HepG2 (cell line): ENCODE measurements around the gene IRF4. TPM values are rescaled to one million over a fixed set of nuclear protein-coding genes. Genes with fewer than 3 reads are reported as not detected.

ENCODE experiments used
- ATAC-seq: fragments of 200-7000 bp; cut with Tn5 transposase; 3 replicates; pipeline ENCODE4 v1.9.1; 2020; ENCODE audit warnings: mild to moderate bottlenecking, moderate library complexity
- BruUV-seq: library from RNA; stranded (reverse); fragments of 400-500 nt; replicated peaks from 2 replicates; lab custom pipeline; 2021; lab: Mats Ljungman, UMichigan
- CTCF ChIA-PET: fragments of 300-600 bp; formaldehyde crosslinking; extraction: SDS; loops from one replicate; lab custom pipeline; 2021; ENCODE audit warnings: low total read pairs, inconsistent platforms, low intra/inter-chr PET ratio; lab: Yijun Ruan, JAX
- POLR2A ChIA-PET: fragments of 350-600 bp; sonication (Branson Sonifier 250); formaldehyde crosslinking; loops from one replicate; lab custom pipeline; 2020; ENCODE audit warnings: antibody characterized with exemption, inconsistent platforms; lab: Yijun Ruan, JAX
- DNase-seq: peaks from one replicate; pipeline ENCODE4 v3.0.0-alpha.2; 2015; ENCODE audit warnings: low spot score
- FAIRE-seq: peaks from 3 replicates; lab custom pipeline; 2011; peaks lifted over from hg19 to GRCh38; lab: Jason Lieb, UNC
- H2AFZ ChIP-seq: one replicate; pipeline ENCODE4 v1.6.1; 2011; ENCODE audit warnings: low read length, inconsistent platforms
- H3K27ac ChIP-seq: fragments of 300-600 bp; 3 replicates; pipeline ENCODE4 v1.8.0; 2011; ENCODE audit warnings: mixed run types, mild to moderate bottlenecking, mixed read lengths, low read length, inconsistent platforms; ENCODE audit not compliant: insufficient read depth; ENCODE audit errors: extremely low read length
- H3K27me3 ChIP-seq, 2 experiments: fragments of 200-600 bp in 1 of 2; 2 replicates in 1 of 2; 3 replicates in 1 of 2; pipeline versions ENCODE4 v1.6.0 to v1.8.0; 2011; ENCODE audit warnings: low read length in 2 of 2, mild to moderate bottlenecking in 2 of 2, moderate library complexity in 2 of 2, inconsistent platforms in 1 of 2; ENCODE audit not compliant: insufficient read depth in 2 of 2, control insufficient read depth in 1 of 2
- H3K36me3 ChIP-seq, 2 experiments: fragments of 200-600 bp in 1 of 2; replicated peaks in 1 of 2; 2 replicates in 1 of 2; 3 replicates in 1 of 2; pipeline versions ENCODE4 v1.5.1 to v1.8.0; 2011; ENCODE audit warnings: low read length in 2 of 2, inconsistent platforms in 1 of 2; ENCODE audit not compliant: insufficient read depth in 2 of 2, control insufficient read depth in 1 of 2
- H3K4me1 ChIP-seq: 2 replicates; pipeline ENCODE4 v1.5.1; 2012; ENCODE audit warnings: low read length, inconsistent platforms; ENCODE audit not compliant: insufficient read depth
- H3K4me2 ChIP-seq: 2 replicates; pipeline ENCODE4 v1.6.0; 2011; ENCODE audit warnings: low read depth, low read length, inconsistent platforms
- H3K4me3 ChIP-seq, 3 experiments: fragments of 200-600 bp in 1 of 3; sonication (generic), shearing (Covaris generic) in 1 of 3; replicated peaks in 1 of 3; 2 replicates each; pipeline ENCODE4 v1.5.1; 2011 to 2016; ENCODE audit warnings: low read length in 3 of 3, inconsistent platforms in 2 of 3, low read depth in 2 of 3, mild to moderate bottlenecking in 2 of 3, control low read depth in 1 of 3, mixed read lengths in 1 of 3; ENCODE audit not compliant: insufficient read depth in 1 of 3
- H3K79me2 ChIP-seq: one replicate; pipeline ENCODE4 v1.6.1; 2011; ENCODE audit warnings: low read length, inconsistent platforms; ENCODE audit not compliant: insufficient read depth
- H3K9ac ChIP-seq: 2 replicates; pipeline ENCODE4 v1.6.0; 2011; ENCODE audit warnings: mild to moderate bottlenecking, low read depth, low read length, inconsistent platforms; ENCODE audit not compliant: insufficient read depth
- H3K9me3 ChIP-seq: 2 replicates; pipeline ENCODE4 v1.5.1; 2012; ENCODE audit warnings: mild to moderate bottlenecking, low read length
- H4K20me1 ChIP-seq: 2 replicates; pipeline ENCODE4 v1.6.0; 2011; ENCODE audit warnings: inconsistent platforms, mild to moderate bottlenecking, low read length, moderate library complexity; ENCODE audit not compliant: insufficient read depth
- BORCS8-MEF2B ChIP-seq: sonication (generic); formaldehyde crosslinking; IDR thresholded peaks from 2 replicates; pipeline ENCODE4 v1.8.0; 2022; ENCODE audit warnings: mild to moderate bottlenecking, missing genetic modification reagents
- CAMTA2 ChIP-seq: sonication (generic); formaldehyde crosslinking; IDR thresholded peaks from 2 replicates; pipeline ENCODE4 v1.4.0; 2020; ENCODE audit warnings: mild to moderate bottlenecking, missing genetic modification reagents, borderline replicate concordance
- HOXA3 ChIP-seq: sonication (generic); formaldehyde crosslinking; IDR thresholded peaks from 2 replicates; pipeline ENCODE4 v1.5.0; 2020; ENCODE audit warnings: missing genetic modification reagents
- KLF16 ChIP-seq, 2 experiments: sonication (generic) in 1 of 2; formaldehyde crosslinking in 1 of 2; IDR thresholded peaks; 2 replicates each; pipeline versions ENCODE4 v1.6.1 to v1.8.0; 2016 to 2023; ENCODE audit warnings: missing genetic modification reagents in 2 of 2, missing compliant biosample characterization in 1 of 2
- ZMYM3 ChIP-seq: sonication (generic); formaldehyde crosslinking; IDR thresholded peaks from 2 replicates; pipeline ENCODE4 v1.5.1; 2020; ENCODE audit warnings: mild to moderate bottlenecking, missing genetic modification reagents
- ZNF207 ChIP-seq: fragments of 450-650 bp; IDR thresholded peaks from 2 replicates; pipeline ENCODE4 v1.6.1; 2016; ENCODE audit warnings: antibody characterized with exemption, borderline replicate concordance
- ZNF234 ChIP-seq: sonication (generic); formaldehyde crosslinking; conservative IDR thresholded peaks from 2 replicates; pipeline ENCODE4 v1.5.1; 2020; ENCODE audit warnings: mild to moderate bottlenecking, missing genetic modification reagents
- WGBS: methylation state at CpG from one replicate; pipeline ENCODE4 v1.1.6; 2017; ENCODE audit warnings: low lambda C conversion rate; 5-methylcytosine and 5-hydroxymethylcytosine counted together
- in situ Hi-C: cut with HindIII; loops from 2 replicates; pipeline ENCODE4 v1.10.0; 2017; ENCODE audit warnings: low pct_unique_long_range_greater_than_20kb; ENCODE audit not compliant: extremely low pct_ligation_motif_present
- intact Hi-C: fragments of 100-400 bp; cut with micrococcal nuclease; formaldehyde crosslinking; loops from one replicate; pipeline ENCODE4 v1.10.0; 2022; ENCODE audit not compliant: unreplicated experiment
- polyA plus RNA-seq, 8 experiments: library from polyadenylated mRNA; depleted of rRNA in 3 of 8; stranded (reverse) in 7 of 8; unstranded in 1 of 8; fragments of >200 nt; fragmentation: Illumina TruSeq in 4 of 8; extraction: Trizol in 4 of 8; gene quantifications; 2 replicates each; pipeline versions ENCODE4 v1.2.1 to v1.2.3, GENCODE V29; 2011 to 2016; ENCODE audit warnings: low read depth in 4 of 8, missing spikeins in 1 of 8, mixed read lengths in 1 of 8; ENCODE audit not compliant: insufficient read depth in 1 of 8
- total RNA-seq, 5 experiments: library from RNA; depleted of rRNA; stranded (reverse); fragments of >200 nt; fragmentation: Illumina TruSeq; extraction: Trizol; gene quantifications; 2 replicates each; pipeline ENCODE4 v1.2.3, GENCODE V29; 2016; ENCODE audit warnings: low read depth in 1 of 5
- TF ChIP-seq, protein P1 (sequence below): sonication (generic); formaldehyde crosslinking; IDR thresholded peaks from 2 replicates; pipeline ENCODE4 v1.5.0; 2020; ENCODE audit warnings: mild to moderate bottlenecking, missing genetic modification reagents
- TF ChIP-seq, protein P2 (sequence below): sonication (generic); formaldehyde crosslinking; IDR thresholded peaks from 2 replicates; pipeline ENCODE4 v1.4.0; 2020; ENCODE audit warnings: missing genetic modification reagents
- TF ChIP-seq, protein P3 (sequence below): sonication (generic); formaldehyde crosslinking; IDR thresholded peaks from 2 replicates; pipeline ENCODE4 v1.5.1; 2020; ENCODE audit warnings: mild to moderate bottlenecking, missing genetic modification reagents, moderate library complexity

Gene IRF4
- total and polyA plus RNA-seq, 2 of the 13 experiments (the other 11 are each of a cell fraction or from before 2014, with no cell fraction given), result 0.07 to 0.09 TPM

DNA sequence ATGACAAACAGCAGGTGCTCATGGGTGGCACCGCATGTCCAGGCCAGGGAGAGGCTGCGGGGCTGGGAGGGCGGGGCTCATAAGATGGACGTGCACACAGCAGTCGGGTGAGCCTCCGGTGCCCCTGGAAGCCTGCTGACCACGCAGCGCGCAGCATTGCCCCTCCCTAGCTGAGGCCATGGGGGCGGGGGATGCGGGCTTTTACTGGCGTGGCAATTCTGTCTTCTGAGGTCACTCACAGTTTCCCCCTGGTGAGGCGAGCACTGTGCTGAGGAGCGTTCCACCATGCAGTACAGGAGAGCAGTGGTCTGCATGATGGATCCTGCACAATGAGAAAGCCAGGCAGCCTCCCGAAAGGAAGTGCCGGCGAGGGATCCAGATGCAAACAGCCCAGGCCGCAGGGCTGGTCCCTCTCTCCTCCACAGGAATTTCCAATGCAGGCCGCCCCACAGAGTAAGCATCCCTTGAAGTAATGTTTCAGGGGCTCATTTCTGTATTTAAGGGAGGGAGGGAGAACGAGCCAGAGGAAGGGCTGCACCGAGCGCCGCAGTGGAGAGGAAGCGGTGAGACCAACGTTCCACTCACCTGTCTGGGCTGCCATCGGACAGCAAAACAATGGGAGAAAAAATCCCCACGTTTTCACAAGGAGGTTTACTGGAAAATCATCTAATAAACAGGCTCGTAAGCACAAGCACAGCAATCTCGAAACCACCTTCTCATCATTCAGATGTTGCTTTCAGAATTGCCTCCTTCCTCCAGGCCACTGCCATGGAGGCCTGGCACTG is 56.0 kb downstream of the IRF4 start (continued):
- TF ChIP-seq, protein P1, sequence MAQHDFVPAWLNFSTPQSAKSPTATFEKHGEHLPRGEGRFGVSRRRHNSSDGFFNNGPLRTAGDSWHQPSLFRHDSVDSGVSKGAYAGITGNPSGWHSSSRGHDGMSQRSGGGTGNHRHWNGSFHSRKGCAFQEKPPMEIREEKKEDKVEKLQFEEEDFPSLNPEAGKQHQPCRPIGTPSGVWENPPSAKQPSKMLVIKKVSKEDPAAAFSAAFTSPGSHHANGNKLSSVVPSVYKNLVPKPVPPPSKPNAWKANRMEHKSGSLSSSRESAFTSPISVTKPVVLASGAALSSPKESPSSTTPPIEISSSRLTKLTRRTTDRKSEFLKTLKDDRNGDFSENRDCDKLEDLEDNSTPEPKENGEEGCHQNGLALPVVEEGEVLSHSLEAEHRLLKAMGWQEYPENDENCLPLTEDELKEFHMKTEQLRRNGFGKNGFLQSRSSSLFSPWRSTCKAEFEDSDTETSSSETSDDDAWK (CRISPR knock-in tag), result no peak

DNA sequence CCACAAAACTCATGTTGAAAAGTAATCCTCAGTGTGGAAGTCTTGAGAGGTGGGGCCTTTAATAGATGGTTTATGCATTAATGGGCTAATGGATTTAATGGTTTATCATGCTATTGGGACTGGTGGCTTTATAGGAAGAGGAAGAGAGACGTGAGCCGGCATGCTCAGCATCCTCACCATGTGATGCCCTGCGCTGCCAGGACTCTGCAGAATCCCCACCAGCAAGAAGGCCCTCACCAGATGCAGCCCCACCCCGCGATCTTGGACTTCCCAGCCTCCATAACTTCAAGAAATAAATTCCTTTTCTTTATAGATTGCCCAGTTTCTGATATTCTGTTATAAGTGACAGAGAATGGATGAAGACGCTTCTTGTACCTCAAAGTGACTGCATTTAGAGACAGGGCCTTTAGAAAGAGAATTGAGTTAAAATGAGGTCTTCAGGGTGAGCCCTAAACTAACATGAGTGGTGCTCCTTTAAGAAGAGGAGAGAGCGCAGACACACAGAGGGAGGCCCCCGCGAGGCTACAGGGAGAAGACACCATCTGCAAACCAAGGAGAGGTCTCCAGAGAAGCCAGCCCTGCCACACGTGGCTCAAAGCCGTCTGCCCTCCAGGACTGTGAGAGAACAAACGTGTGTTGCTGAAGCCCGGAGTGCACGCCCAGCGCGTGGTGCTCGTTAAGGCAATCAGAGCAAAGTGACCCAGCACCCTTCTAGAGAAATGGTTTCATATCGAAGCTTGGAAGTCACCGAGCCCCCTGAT is 56.9 kb downstream of the IRF4 start:
- DNase-seq (no peak), ATAC-seq (peak; percentile 23; the same call in 2 of the 3 replicates)
- Histone ChIP-seq H4K20me1 (no peaks in the 10 kb centered on the region; the same call in 1 of the 2 replicates), H2AFZ (no peak overlapping the region), H3K79me2 (no peaks in the 10 kb centered on the region), H3K9me3 (no peaks in the 10 kb centered on the region)
- in situ Hi-C loops, result no loop called here
- TF ChIP-seq ZNF207 (no peak), KLF16 (CRISPR knock-in tag; IDR thresholded peaks at IDR 0.05) (no peak), BORCS8-MEF2B (CRISPR knock-in tag) (no peak), ZMYM3 (CRISPR knock-in tag) (no peak), ZNF234 (CRISPR knock-in tag) (no peak), CAMTA2 (CRISPR knock-in tag) (no peak), HOXA3 (CRISPR knock-in tag) (no peak)
- TF ChIP-seq, protein P2, sequence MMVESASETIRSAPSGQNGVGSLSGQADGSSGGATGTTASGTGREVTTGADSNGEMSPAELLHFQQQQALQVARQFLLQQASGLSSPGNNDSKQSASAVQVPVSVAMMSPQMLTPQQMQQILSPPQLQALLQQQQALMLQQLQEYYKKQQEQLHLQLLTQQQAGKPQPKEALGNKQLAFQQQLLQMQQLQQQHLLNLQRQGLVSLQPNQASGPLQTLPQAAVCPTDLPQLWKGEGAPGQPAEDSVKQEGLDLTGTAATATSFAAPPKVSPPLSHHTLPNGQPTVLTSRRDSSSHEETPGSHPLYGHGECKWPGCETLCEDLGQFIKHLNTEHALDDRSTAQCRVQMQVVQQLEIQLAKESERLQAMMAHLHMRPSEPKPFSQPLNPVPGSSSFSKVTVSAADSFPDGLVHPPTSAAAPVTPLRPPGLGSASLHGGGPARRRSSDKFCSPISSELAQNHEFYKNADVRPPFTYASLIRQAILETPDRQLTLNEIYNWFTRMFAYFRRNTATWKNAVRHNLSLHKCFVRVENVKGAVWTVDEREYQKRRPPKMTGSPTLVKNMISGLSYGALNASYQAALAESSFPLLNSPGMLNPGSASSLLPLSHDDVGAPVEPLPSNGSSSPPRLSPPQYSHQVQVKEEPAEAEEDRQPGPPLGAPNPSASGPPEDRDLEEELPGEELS (CRISPR knock-in tag), result no peak
- TF ChIP-seq, protein P3, sequence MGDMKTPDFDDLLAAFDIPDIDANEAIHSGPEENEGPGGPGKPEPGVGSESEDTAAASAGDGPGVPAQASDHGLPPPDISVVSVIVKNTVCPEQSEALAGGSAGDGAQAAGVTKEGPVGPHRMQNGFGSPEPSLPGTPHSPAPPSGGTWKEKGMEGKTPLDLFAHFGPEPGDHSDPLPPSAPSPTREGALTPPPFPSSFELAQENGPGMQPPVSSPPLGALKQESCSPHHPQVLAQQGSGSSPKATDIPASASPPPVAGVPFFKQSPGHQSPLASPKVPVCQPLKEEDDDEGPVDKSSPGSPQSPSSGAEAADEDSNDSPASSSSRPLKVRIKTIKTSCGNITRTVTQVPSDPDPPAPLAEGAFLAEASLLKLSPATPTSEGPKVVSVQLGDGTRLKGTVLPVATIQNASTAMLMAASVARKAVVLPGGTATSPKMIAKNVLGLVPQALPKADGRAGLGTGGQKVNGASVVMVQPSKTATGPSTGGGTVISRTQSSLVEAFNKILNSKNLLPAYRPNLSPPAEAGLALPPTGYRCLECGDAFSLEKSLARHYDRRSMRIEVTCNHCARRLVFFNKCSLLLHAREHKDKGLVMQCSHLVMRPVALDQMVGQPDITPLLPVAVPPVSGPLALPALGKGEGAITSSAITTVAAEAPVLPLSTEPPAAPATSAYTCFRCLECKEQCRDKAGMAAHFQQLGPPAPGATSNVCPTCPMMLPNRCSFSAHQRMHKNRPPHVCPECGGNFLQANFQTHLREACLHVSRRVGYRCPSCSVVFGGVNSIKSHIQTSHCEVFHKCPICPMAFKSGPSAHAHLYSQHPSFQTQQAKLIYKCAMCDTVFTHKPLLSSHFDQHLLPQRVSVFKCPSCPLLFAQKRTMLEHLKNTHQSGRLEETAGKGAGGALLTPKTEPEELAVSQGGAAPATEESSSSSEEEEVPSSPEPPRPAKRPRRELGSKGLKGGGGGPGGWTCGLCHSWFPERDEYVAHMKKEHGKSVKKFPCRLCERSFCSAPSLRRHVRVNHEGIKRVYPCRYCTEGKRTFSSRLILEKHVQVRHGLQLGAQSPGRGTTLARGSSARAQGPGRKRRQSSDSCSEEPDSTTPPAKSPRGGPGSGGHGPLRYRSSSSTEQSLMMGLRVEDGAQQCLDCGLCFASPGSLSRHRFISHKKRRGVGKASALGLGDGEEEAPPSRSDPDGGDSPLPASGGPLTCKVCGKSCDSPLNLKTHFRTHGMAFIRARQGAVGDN (CRISPR knock-in tag), result no peak
- TF ChIP-seq, all 625 proteins: peak for 0
- no TSS peak for BruUV-seq
- Histone ChIP-seq H3K4me2 (no peak overlapping the region), H3K4me3 (no peak overlapping the region), H3K36me3 (no peaks in the 10 kb centered on the region), H3K27ac (no peak overlapping the region), H3K27me3 (peaks cover 11 to 74% of the 10 kb centered on the region in 2 experiments; a peak in 4 of 5 replicates), H3K9ac (no peak overlapping the region), H3K4me1 (no peaks in the 10 kb centered on the region)
- intact Hi-C loops, result no loop called here
- no peak for FAIRE-seq
- CTCF ChIA-PET, result no interaction called here
- POLR2A ChIA-PET, result no interaction called here
- WGBS, result 20% methylated on average over 16 of the region's 19 CpGs
